GM23338 (cell line): ENCODE results near the gene MEI1.

Source experiments
- CREB1 ChIP-seq: fragments of 250-450 bp; sonication (Bioruptor Pico); IDR thresholded peaks from 2 replicates; pipeline ENCODE4 v1.5.0; 2020; ENCODE audit warnings: low read depth, mild to moderate bottlenecking, moderate library complexity
- EZH2 ChIP-seq: fragments of 200-600 bp; sonication (generic); IDR thresholded peaks from one replicate; pipeline ENCODE4 v1.8.0; 2017; ENCODE audit warnings: antibody characterized with exemption, mild to moderate bottlenecking, low read depth; ENCODE audit not compliant: unreplicated experiment
- EZH2phosphoT487 ChIP-seq: fragments of 200-600 bp; sonication (generic); IDR thresholded peaks from one replicate; pipeline ENCODE4 v1.8.1; 2018; ENCODE audit warnings: antibody characterized with exemption; ENCODE audit not compliant: unreplicated experiment
- POLR2AphosphoS5 ChIP-seq: IDR thresholded peaks from 2 replicates; pipeline ENCODE4 v1.6.1; 2016; ENCODE audit warnings: antibody characterized with exemption, low read depth
- ZNF114 ChIP-seq: fragments of 250-450 bp; sonication (Bioruptor Pico); IDR thresholded peaks from 2 replicates; pipeline ENCODE4 v1.5.0; 2020; ENCODE audit warnings: mild to moderate bottlenecking, moderate library complexity
- ZNF331 ChIP-seq: fragments of 250-450 bp; sonication (Bioruptor Pico); IDR thresholded peaks from 2 replicates; pipeline ENCODE4 v1.5.0; 2020; ENCODE audit warnings: low read depth, mild to moderate bottlenecking, moderate library complexity
- TF ChIP-seq, protein P1 (sequence below): IDR thresholded peaks from one replicate; pipeline ENCODE4 v1.6.1; 2018; ENCODE audit warnings: antibody characterized with exemption; ENCODE audit not compliant: unreplicated experiment
- TF ChIP-seq, protein P2 (sequence below), 2 experiments: fragments of 200-600 bp in 1 of 2; sonication (generic) in 1 of 2; conservative IDR thresholded peaks; 2 replicates each; pipeline versions ENCODE4 v1.5.1 to v1.6.1; 2016 to 2017; ENCODE audit warnings: antibody characterized with exemption in 2 of 2, low read depth in 2 of 2, mild to moderate bottlenecking in 2 of 2, moderate library complexity in 1 of 2

DNA sequence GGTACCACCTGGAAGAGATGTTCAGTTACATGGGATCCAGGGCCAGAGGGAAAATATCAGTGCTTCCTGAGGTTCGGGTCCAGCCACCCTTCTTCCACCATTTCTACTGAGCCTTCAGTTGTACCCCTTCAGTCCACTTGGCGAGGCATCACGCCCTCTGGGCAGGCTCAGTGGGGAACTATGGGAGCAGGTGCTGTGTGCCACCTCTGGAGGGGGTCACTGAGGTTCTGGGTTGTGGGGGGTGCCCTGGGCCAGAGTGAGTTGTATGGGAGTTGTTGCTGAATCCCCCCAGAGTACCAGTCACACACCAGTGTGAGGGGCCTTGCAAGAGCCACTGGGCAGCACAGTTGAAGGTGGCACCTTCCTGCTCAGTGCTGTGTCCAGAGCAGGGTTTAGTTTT is 130.9 kb downstream of the MEI1 start:
- TF ChIP-seq, protein P1, sequence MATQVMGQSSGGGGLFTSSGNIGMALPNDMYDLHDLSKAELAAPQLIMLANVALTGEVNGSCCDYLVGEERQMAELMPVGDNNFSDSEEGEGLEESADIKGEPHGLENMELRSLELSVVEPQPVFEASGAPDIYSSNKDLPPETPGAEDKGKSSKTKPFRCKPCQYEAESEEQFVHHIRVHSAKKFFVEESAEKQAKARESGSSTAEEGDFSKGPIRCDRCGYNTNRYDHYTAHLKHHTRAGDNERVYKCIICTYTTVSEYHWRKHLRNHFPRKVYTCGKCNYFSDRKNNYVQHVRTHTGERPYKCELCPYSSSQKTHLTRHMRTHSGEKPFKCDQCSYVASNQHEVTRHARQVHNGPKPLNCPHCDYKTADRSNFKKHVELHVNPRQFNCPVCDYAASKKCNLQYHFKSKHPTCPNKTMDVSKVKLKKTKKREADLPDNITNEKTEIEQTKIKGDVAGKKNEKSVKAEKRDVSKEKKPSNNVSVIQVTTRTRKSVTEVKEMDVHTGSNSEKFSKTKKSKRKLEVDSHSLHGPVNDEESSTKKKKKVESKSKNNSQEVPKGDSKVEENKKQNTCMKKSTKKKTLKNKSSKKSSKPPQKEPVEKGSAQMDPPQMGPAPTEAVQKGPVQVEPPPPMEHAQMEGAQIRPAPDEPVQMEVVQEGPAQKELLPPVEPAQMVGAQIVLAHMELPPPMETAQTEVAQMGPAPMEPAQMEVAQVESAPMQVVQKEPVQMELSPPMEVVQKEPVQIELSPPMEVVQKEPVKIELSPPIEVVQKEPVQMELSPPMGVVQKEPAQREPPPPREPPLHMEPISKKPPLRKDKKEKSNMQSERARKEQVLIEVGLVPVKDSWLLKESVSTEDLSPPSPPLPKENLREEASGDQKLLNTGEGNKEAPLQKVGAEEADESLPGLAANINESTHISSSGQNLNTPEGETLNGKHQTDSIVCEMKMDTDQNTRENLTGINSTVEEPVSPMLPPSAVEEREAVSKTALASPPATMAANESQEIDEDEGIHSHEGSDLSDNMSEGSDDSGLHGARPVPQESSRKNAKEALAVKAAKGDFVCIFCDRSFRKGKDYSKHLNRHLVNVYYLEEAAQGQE: no peak
- TF ChIP-seq, protein P2, sequence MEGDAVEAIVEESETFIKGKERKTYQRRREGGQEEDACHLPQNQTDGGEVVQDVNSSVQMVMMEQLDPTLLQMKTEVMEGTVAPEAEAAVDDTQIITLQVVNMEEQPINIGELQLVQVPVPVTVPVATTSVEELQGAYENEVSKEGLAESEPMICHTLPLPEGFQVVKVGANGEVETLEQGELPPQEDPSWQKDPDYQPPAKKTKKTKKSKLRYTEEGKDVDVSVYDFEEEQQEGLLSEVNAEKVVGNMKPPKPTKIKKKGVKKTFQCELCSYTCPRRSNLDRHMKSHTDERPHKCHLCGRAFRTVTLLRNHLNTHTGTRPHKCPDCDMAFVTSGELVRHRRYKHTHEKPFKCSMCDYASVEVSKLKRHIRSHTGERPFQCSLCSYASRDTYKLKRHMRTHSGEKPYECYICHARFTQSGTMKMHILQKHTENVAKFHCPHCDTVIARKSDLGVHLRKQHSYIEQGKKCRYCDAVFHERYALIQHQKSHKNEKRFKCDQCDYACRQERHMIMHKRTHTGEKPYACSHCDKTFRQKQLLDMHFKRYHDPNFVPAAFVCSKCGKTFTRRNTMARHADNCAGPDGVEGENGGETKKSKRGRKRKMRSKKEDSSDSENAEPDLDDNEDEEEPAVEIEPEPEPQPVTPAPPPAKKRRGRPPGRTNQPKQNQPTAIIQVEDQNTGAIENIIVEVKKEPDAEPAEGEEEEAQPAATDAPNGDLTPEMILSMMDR (conservative IDR thresholded peaks at IDR 0.05; ENCODE audit: low read depth in 2 of 2): peak; percentile 27 to 48; a peak in 3 of 4 replicates
- TF ChIP-seq EZH2 (no peak), CREB1 (no peak), ZNF331 (CRISPR knock-in tag) (no peak), POLR2AphosphoS5 (no peak), EZH2phosphoT487 (no peak), ZNF114 (no peak)
